ENCODE measurements around the gene DNAJC28. TPM values are rescaled to one million over a fixed set of nuclear protein-coding genes. Genes with fewer than 3 reads are reported as not detected.

DNAJC28 gene
- total RNA-seq, 1 donor from 2014 or later = 5.5 TPM

DNA sequence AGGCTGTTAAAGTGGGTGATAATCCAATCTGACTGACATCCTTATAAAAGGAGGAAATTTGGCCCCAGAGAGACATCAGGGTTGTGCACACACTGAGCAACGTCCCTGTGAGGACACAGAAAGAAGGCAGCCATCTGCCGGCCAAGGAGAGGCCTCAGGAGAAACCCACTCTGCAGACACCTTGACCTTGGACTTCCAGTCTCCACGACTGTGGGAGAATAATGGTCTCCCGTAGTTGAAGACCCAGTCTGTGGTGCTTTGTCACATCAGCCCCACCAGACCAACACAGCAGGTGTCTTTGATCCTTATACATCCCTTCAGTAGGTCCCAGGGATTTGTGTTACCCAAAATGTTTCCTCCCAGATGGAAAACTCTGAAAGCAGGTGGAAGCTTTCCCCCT is 4.2 kb upstream of the DNAJC28 start:
- Mint-ChIP-seq H3K9me3 (ENCODE audit: low read depth) (no peaks in the 10 kb centered on the region), H3K27me3 (peaks cover 5% of the 10 kb centered on the region), H3K36me3 (ENCODE audit: insufficient read depth) (no peaks in the 10 kb centered on the region), H3K4me3 (ENCODE audit: low read depth) (no peak overlapping the region), H3K27ac (no peak overlapping the region), H3K4me1 (ENCODE audit: low read depth) (peaks cover 5% of the 10 kb centered on the region)
- no peak for DNase-seq (ENCODE audit: low spot score, unreplicated experiment)
- TF ChIP-seq, protein P1, sequence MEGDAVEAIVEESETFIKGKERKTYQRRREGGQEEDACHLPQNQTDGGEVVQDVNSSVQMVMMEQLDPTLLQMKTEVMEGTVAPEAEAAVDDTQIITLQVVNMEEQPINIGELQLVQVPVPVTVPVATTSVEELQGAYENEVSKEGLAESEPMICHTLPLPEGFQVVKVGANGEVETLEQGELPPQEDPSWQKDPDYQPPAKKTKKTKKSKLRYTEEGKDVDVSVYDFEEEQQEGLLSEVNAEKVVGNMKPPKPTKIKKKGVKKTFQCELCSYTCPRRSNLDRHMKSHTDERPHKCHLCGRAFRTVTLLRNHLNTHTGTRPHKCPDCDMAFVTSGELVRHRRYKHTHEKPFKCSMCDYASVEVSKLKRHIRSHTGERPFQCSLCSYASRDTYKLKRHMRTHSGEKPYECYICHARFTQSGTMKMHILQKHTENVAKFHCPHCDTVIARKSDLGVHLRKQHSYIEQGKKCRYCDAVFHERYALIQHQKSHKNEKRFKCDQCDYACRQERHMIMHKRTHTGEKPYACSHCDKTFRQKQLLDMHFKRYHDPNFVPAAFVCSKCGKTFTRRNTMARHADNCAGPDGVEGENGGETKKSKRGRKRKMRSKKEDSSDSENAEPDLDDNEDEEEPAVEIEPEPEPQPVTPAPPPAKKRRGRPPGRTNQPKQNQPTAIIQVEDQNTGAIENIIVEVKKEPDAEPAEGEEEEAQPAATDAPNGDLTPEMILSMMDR (IDR thresholded peaks at IDR 0.05; ENCODE audit: unreplicated experiment) = no peak

DNA sequence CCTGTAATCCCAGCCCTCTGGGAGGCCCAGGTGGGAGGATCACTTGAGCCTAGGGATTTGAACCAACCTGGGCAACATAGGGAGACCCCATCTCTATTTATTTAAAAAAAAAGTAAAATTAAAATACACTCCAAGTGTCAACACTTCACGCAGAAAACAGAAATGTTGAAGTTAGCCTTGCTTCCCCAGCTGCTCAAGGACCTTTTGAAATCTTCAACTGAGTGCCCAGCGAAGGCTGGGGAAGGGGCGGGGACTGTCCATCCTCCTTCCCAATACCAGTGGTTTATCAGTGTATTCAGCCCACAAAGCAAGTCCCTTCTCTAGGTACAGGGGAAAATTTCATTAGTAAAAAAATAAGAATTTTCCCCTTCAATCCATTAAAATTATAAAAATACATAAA is 2.2 kb upstream of the DNAJC28 start:
- Mint-ChIP-seq H3K4me3 (ENCODE audit: low read depth) (no peak overlapping the region), H3K9me3 (ENCODE audit: low read depth) (no peaks in the 10 kb centered on the region), H3K27me3 (peaks cover 5% of the 10 kb centered on the region), H3K27ac (no peak overlapping the region), H3K36me3 (ENCODE audit: insufficient read depth) (no peaks in the 10 kb centered on the region), H3K4me1 (ENCODE audit: low read depth) (peaks cover 6% of the 10 kb centered on the region)
- TF ChIP-seq, protein P1 (IDR thresholded peaks at IDR 0.05; ENCODE audit: unreplicated experiment) = no peak
- no peak for DNase-seq (ENCODE audit: low spot score, unreplicated experiment)

DNA sequence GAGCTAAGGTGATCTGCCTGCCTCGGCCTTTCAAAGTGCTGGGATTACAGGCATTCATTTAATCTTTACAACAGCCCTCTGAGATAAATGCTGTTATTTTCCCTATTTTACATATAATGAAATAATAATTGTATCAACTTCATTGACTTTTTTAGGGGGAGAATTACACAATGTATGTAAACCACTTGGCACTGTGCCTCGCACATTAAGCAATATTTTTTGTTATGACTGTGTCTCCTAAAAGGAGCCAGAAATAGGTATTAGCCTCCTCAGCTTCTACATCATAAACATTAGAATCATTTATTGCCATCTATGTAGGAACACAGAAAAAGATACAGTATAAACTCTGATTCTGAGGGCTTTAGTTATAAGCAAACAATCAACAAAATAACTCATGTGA is 1.1 kb upstream of the DNAJC28 start:
- H3K27me3 Mint-ChIP-seq = peaks cover 5% of the 10 kb centered on the region
- H3K27ac Mint-ChIP-seq = no peak overlapping the region
- no peak for DNase-seq (ENCODE audit: low spot score, unreplicated experiment)
- H3K4me3 Mint-ChIP-seq (ENCODE audit: low read depth) = peak overlapping the region; percentile 49
- peaks cover 6% of the 10 kb centered on the region for H3K4me1 Mint-ChIP-seq (ENCODE audit: low read depth)
- peaks cover 4% of the 10 kb centered on the region for H3K36me3 Mint-ChIP-seq (ENCODE audit: insufficient read depth)
- H3K9me3 Mint-ChIP-seq (ENCODE audit: low read depth) = no peaks in the 10 kb centered on the region
- TF ChIP-seq, protein P1 (IDR thresholded peaks at IDR 0.05; ENCODE audit: unreplicated experiment) = no peak

DNA sequence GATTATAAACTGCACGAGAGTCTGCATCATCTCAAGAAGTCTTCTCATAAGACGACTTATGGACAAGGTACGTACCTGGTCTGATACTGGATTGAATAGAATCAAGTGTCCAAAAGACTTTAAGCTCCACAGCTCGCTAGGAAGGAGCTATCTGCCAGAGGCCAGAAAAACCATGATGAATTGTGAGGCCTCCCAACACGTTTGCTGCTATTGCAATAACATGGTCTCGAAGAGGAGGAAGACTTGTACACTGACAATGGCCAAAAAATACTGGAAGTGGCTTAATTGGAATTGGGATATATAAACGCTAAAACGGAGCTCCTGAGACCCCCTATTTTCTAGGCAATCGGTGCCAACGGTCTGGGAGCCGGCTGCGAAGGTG is 534 bp downstream of the DNAJC28 start:
- no peaks in the 10 kb centered on the region for H3K27me3 Mint-ChIP-seq
- no peaks in the 10 kb centered on the region for H3K9me3 Mint-ChIP-seq (ENCODE audit: low read depth)
- H3K27ac Mint-ChIP-seq = peak overlapping the region; percentile 57
- peaks cover 6% of the 10 kb centered on the region for H3K4me1 Mint-ChIP-seq (ENCODE audit: low read depth)
- TF ChIP-seq, protein P1 (IDR thresholded peaks at IDR 0.05; ENCODE audit: unreplicated experiment) = no peak
- H3K4me3 Mint-ChIP-seq (ENCODE audit: low read depth) = peak overlapping the region; percentile 91
- peaks cover 4% of the 10 kb centered on the region for H3K36me3 Mint-ChIP-seq (ENCODE audit: insufficient read depth)
- no peak for DNase-seq (ENCODE audit: low spot score, unreplicated experiment)

DNA sequence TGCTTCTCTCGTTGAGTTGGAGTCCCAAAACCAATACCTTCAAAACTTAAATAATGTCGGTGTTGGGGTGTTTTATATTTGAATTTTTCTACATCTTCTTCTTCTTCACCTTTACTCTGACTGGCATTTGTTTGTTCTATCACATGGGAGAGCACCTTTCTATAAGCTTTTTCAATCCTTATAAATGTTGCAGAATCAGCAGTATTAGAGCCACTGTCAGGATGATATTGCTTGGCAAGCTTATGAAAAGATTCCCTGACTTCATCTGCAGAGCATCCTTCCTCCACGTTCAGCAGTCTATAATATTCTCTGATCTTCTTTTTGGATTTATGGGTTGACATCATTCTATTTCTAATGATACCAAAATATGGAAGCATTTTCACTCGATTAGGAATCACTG is 2.6 kb downstream of the DNAJC28 start:
- Mint-ChIP-seq H3K27me3 (no peaks in the 10 kb centered on the region), H3K27ac (no peak overlapping the region), H3K4me3 (ENCODE audit: low read depth) (no peak overlapping the region)

More for the DNA sequence above, 2.6 kb downstream of the DNAJC28 start:
- no peaks in the 10 kb centered on the region for H3K9me3 Mint-ChIP-seq (ENCODE audit: low read depth)
- TF ChIP-seq, protein P1 (IDR thresholded peaks at IDR 0.05; ENCODE audit: unreplicated experiment) = no peak
- H3K4me1 Mint-ChIP-seq (ENCODE audit: low read depth) = peaks cover 6% of the 10 kb centered on the region
- peaks cover 4% of the 10 kb centered on the region for H3K36me3 Mint-ChIP-seq (ENCODE audit: insufficient read depth)
- no peak for DNase-seq (ENCODE audit: low spot score, unreplicated experiment)
